Measurements from ENCODE around the gene MAPKAPK2.
A peak's percentile ranks its signal among the peaks of the same experiment; 100 is the strongest.

The MAPKAPK2 gene

DNA sequence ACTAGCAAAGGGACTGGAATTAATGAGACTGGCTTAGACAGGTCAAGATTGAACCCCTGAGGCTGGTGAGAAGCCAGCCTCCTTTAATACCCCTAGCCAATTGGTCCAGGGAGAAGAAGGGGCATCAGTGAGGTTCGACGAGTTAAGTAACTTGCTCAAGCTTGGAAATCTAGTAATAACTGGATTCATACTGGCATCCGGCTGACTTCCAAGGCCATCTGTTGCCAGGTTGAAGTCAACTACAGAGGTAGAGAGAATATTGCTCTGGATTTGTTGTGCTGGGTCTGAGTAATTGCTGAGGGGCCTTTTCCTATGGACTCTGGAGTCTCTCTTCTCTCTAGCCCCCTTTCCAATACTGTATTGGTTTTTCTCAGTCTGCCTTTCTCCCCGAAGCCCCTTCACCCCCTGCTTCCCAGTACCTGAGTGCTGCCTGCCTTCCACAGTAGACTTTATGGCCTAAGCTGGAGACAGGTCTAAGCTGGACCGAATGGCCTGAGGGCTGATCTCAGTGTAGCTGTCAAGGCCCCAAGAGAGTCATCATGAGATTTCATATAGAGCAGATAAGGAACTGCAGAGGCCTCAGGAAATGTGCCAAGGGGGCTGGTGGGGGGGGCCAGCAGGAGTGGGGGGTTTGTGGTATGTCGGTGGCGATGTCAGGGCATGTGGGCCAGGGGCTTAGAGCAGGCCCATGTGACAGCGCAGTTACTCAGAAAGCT lies 43.4 kb downstream of the MAPKAPK2 start:
- no peak overlapping the region for H3K27ac ChIP-seq
- TF ChIP-seq, protein P1, sequence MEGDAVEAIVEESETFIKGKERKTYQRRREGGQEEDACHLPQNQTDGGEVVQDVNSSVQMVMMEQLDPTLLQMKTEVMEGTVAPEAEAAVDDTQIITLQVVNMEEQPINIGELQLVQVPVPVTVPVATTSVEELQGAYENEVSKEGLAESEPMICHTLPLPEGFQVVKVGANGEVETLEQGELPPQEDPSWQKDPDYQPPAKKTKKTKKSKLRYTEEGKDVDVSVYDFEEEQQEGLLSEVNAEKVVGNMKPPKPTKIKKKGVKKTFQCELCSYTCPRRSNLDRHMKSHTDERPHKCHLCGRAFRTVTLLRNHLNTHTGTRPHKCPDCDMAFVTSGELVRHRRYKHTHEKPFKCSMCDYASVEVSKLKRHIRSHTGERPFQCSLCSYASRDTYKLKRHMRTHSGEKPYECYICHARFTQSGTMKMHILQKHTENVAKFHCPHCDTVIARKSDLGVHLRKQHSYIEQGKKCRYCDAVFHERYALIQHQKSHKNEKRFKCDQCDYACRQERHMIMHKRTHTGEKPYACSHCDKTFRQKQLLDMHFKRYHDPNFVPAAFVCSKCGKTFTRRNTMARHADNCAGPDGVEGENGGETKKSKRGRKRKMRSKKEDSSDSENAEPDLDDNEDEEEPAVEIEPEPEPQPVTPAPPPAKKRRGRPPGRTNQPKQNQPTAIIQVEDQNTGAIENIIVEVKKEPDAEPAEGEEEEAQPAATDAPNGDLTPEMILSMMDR (conservative IDR thresholded peaks at IDR 0.05), result no peak

DNA sequence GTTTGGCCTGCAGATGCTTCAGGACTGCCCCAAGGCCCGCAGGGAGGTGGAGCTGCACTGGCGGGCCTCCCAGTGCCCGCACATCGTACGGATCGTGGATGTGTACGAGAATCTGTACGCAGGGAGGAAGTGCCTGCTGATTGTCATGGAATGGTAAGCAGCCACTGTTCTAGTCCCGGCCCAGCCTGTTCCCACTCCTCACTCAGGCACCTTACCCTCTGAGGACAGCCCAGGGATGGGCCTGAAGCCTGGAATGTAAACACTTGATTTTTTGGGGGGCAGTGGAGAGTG lies 43.9 kb downstream of the MAPKAPK2 start:
- TF ChIP-seq, protein P1 (conservative IDR thresholded peaks at IDR 0.05), result no peak
- no peak overlapping the region for H3K27ac ChIP-seq

DNA sequence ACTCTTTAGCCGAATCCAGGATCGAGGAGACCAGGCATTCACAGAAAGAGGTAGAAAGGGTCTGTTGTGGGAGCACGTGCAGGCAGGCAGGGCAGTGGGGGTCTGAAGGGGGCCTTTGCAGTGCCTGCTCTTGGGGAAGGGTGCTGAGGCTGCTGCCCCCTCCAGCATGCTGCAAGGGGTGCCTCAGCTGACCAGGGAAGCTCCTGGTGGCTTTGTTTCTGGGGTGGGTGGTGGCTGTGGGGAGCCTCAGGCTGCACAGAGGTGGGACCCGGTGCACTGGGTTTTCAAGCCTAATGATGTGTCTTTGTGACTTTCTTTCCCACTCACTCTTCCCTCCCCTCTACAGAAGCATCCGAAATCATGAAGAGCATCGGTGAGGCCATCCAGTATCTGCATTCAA lies 44.3 kb downstream of the MAPKAPK2 start:
- H3K27ac ChIP-seq, result no peak overlapping the region
- TF ChIP-seq, protein P1 (conservative IDR thresholded peaks at IDR 0.05), result no peak

DNA sequence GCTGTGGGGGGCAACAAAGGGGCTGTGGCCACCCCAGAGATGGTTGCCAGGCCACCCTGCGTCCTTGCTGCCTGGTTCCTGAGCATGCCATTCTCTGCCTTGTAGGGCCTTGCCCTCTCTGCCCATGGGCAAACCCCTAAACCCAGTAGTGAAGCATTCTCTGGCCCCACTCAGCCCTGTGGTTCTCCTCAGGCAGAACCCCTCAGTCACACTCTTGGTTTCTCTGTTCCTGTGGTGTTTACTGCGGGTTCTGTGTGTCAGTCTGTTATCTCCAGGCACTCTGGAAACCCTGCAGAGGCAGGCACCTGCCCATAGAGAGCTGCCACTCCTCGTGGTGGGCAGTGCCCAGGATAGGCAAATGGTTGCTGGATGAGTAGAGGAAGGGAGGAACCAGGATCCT lies 44.8 kb downstream of the MAPKAPK2 start:
- H3K27ac ChIP-seq, result no peak overlapping the region
- TF ChIP-seq, protein P1 (conservative IDR thresholded peaks at IDR 0.05), result no peak

DNA sequence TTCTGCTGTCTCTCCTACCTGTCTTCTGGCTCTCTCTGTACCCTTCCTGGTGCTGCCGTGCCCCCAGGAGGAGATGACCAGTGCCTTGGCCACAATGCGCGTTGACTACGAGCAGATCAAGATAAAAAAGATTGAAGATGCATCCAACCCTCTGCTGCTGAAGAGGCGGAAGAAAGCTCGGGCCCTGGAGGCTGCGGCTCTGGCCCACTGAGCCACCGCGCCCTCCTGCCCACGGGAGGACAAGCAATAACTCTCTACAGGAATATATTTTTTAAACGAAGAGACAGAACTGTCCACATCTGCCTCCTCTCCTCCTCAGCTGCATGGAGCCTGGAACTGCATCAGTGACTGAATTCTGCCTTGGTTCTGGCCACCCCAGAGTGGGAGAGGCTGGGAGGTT lies 47.8 kb downstream of the MAPKAPK2 start:
- H3K27ac ChIP-seq, result no peak overlapping the region
- TF ChIP-seq, protein P1 (conservative IDR thresholded peaks at IDR 0.05), result no peak

DNA sequence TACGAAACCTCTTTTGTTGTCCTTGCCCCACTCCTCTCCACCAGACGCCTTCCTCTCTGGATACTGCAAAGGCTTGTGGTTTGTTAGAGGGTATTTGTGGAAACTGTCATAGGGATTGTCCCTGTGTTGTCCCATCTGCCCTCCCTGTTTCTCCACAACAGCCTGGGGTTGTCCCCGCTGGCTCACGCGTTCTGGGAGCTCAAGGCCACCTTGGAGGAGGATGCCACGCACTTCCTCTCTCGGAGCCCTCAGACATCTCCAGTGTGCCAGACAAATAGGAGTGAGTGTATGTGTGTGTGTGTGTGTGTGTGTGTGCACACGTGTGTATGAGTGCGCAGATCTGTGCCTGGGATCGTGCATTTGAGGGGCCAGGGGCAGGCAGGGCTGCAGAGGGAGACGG lies 48.3 kb downstream of the MAPKAPK2 start:
- TF ChIP-seq, protein P1 (conservative IDR thresholded peaks at IDR 0.05), result no peak
- H3K27ac ChIP-seq, result no peak overlapping the region

DNA sequence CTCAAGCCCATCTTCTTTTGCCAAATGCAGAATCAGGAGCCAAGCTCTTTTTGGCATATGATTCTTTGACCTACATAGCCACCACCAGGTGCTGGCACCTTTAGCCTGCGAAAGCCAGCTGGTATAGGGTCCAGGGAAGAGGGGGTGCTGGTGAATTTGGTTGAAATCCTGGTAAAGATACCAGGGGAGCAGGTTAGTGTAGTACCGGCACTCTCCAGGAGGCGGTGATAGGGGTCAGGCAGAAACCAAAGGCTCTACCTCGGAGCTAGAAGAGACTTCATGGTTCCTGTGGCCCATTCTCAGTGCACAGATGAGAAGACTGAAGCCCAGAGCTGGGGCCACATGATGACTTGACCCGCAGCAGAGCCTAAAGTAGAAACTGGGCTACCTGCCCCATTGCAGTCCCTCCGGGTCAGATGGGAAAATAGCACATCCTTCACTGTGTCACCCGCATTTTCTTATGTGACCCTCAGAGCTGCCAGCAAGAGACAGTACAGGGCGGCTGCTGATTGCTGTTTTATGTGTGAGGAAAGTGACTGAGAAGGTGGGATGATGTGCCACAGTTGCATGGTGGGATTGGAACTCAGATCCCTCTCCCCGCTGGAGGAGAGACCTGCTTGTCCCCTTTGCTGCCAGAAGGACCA lies 49.9 kb downstream of the MAPKAPK2 start:
- H3K27ac ChIP-seq, result no peak overlapping the region
- TF ChIP-seq, protein P1 (conservative IDR thresholded peaks at IDR 0.05), result peak; percentile 76
